Caco-2 (cell line): ENCODE data around the gene LAGE3. TPM values are rescaled to one million over a fixed set of nuclear protein-coding genes. Genes with fewer than 3 reads are reported as not detected.

Experiments used
- BruUV-seq: library from RNA; stranded (reverse); fragments of 400-500 nt; replicated peaks from 2 replicates; lab custom pipeline; 2021; lab: Mats Ljungman, UMichigan
- CTCF ChIA-PET: fragments of 300-600 bp; sonication (Branson Sonifier 250); formaldehyde crosslinking; loops from one replicate; lab custom pipeline; 2022; ENCODE audit warnings: antibody characterized with exemption; lab: Charles Lee
- POLR2A ChIA-PET: fragments of 300-600 bp; sonication (Branson Sonifier 250); formaldehyde crosslinking; loops from one replicate; lab custom pipeline; 2022; ENCODE audit warnings: antibody characterized with exemption; lab: Charles Lee
- DNase-seq, 2 experiments: peaks; one replicate each; pipeline versions ENCODE4 v3.0.0 to v3.0.0-alpha.2; 2020 to 2022
- H3K27me3 ChIP-seq: replicated peaks from 2 replicates; pipeline ENCODE4 v1.6.0; 2011; ENCODE audit warnings: low read length; ENCODE audit not compliant: control insufficient read depth, insufficient read depth
- H3K36me3 ChIP-seq: 2 replicates; pipeline ENCODE4 v1.5.1; 2011; ENCODE audit warnings: low read length; ENCODE audit not compliant: control insufficient read depth, insufficient read depth
- H3K4me1 ChIP-seq: fragments of 250-450 bp; sonication (Bioruptor Pico); 2 replicates; pipeline ENCODE4 v1.5.1; 2020; ENCODE audit warnings: mild to moderate bottlenecking
- H3K4me3 ChIP-seq: 2 replicates; pipeline ENCODE4 v1.5.1; 2011; ENCODE audit warnings: low read depth, mild to moderate bottlenecking, control low read depth, low read length
- H3K9me3 ChIP-seq: fragments of 250-450 bp; sonication (Bioruptor Pico); 2 replicates; pipeline ENCODE4 v1.5.1; 2020; ENCODE audit warnings: mild to moderate bottlenecking, moderate library complexity
- H3K27ac Mint-ChIP-seq: one replicate; pipeline ENCODE4 v1.8.0; 2022; ENCODE audit warnings: mixed read lengths; ENCODE audit not compliant: unreplicated experiment
- H3K27me3 Mint-ChIP-seq: one replicate; pipeline ENCODE4 v1.8.0; 2022; ENCODE audit warnings: mixed read lengths; ENCODE audit not compliant: insufficient read depth, unreplicated experiment
- H3K36me3 Mint-ChIP-seq: one replicate; pipeline ENCODE4 v1.8.0; 2022; ENCODE audit warnings: mild to moderate bottlenecking, mixed read lengths; ENCODE audit not compliant: insufficient read depth, unreplicated experiment
- H3K4me1 Mint-ChIP-seq: one replicate; pipeline ENCODE4 v1.8.0; 2022; ENCODE audit warnings: low read depth, mixed read lengths; ENCODE audit not compliant: unreplicated experiment
- H3K4me3 Mint-ChIP-seq: one replicate; pipeline ENCODE4 v1.8.0; 2022; ENCODE audit warnings: mild to moderate bottlenecking, moderate library complexity, mixed read lengths; ENCODE audit not compliant: unreplicated experiment
- H3K9me3 Mint-ChIP-seq: one replicate; pipeline ENCODE4 v1.8.0; 2022; ENCODE audit warnings: mixed read lengths; ENCODE audit not compliant: unreplicated experiment
- CTCF ChIP-seq, 2 experiments: fragments of 200-600 bp in 1 of 2; IDR thresholded peaks; 1 replicate in 1 of 2; 2 replicates in 1 of 2; pipeline versions ENCODE4 v1.5.1 to v1.8.0; 2011 to 2022; ENCODE audit warnings: antibody characterized with exemption in 1 of 2, control low read depth in 1 of 2, inconsistent platforms in 1 of 2, low read depth in 1 of 2, low read length in 1 of 2, mild to moderate bottlenecking in 1 of 2, moderate library complexity in 1 of 2; ENCODE audit not compliant: insufficient read depth in 1 of 2, severe bottlenecking in 1 of 2, unreplicated experiment in 1 of 2
- intact Hi-C: fragments of 100-400 bp; cut with micrococcal nuclease; formaldehyde crosslinking; loops from one replicate; pipeline ENCODE4 v1.10.0; 2022; ENCODE audit not compliant: unreplicated experiment
- total RNA-seq: library from RNA; stranded (reverse); gene quantifications from 2 replicates; pipeline ENCODE4 v1.2.3, GENCODE V29; 2022

LAGE3 gene
- total RNA-seq, 1 experiment from 2014 or later = 26.0 TPM

- no TSS peak for BruUV-seq
- DNase-seq = no peak
- no peaks in the 10 kb centered on the region for H3K27me3 Mint-ChIP-seq
- no peaks in the 10 kb centered on the region for H3K4me1 Mint-ChIP-seq
- Histone ChIP-seq H3K27me3 (no peaks in the 10 kb centered on the region), H3K36me3 (no peaks in the 10 kb centered on the region; the same call in 1 of the 2 replicates), H3K9me3 (no peaks in the 10 kb centered on the region), H3K4me1 (no peaks in the 10 kb centered on the region), H3K4me3 (no peak overlapping the region)
- H3K4me3 Mint-ChIP-seq = no peak overlapping the region
- intact Hi-C loops = no loop called here
- ChIA-PET CTCF (no interaction called here), POLR2A (no interaction called here)
- no peaks in the 10 kb centered on the region for H3K9me3 Mint-ChIP-seq
- no peak for TF ChIP-seq CTCF (IDR thresholded peaks at IDR 0.05; ENCODE audit: insufficient read depth in 1 of 2, low read depth in 1 of 2, low read length in 1 of 2, severe bottlenecking in 1 of 2, unreplicated experiment in 1 of 2)
- H3K36me3 Mint-ChIP-seq = peaks cover 15% of the 10 kb centered on the region
- H3K27ac Mint-ChIP-seq = no peak overlapping the region
Measured at GRCh38 chrX:154470914-154471568, 8.0 kb downstream of the LAGE3 start.

GRCh38 chrX:154470434-154470833 lies 8.6 kb downstream of the LAGE3 start:
- CTCF ChIA-PET = no interaction called here
- H3K27me3 Mint-ChIP-seq = no peaks in the 10 kb centered on the region
- DNase-seq = no peak
- no peaks in the 10 kb centered on the region for H3K4me1 Mint-ChIP-seq
- no peaks in the 10 kb centered on the region for H3K9me3 Mint-ChIP-seq
- H3K4me1 ChIP-seq = no peaks in the 10 kb centered on the region
- intact Hi-C loops = no loop called here
- BruUV-seq = no TSS peak
- no peak for TF ChIP-seq CTCF (IDR thresholded peaks at IDR 0.05; ENCODE audit: insufficient read depth in 1 of 2, low read depth in 1 of 2, low read length in 1 of 2, severe bottlenecking in 1 of 2, unreplicated experiment in 1 of 2)
- H3K36me3 Mint-ChIP-seq = peaks cover 11% of the 10 kb centered on the region
- no peaks in the 10 kb centered on the region; the same call in 1 of the 2 replicates for H3K36me3 ChIP-seq
- no peaks in the 10 kb centered on the region for H3K9me3 ChIP-seq
- H3K27me3 ChIP-seq = no peaks in the 10 kb centered on the region
- POLR2A ChIA-PET = no interaction called here
- H3K27ac Mint-ChIP-seq = no peak overlapping the region
- no peak overlapping the region for H3K4me3 Mint-ChIP-seq
- no peak overlapping the region for H3K4me3 ChIP-seq

GRCh38 chrX:154469880-154470279 lies 9.2 kb downstream of the LAGE3 start:
- no peaks in the 10 kb centered on the region for H3K9me3 Mint-ChIP-seq

More at GRCh38 chrX:154469880-154470279, 9.2 kb downstream of the LAGE3 start:
- Histone ChIP-seq H3K27me3 (no peaks in the 10 kb centered on the region), H3K4me1 (no peaks in the 10 kb centered on the region), H3K4me3 (no peak overlapping the region), H3K36me3 (no peaks in the 10 kb centered on the region; the same call in 1 of the 2 replicates), H3K9me3 (no peaks in the 10 kb centered on the region)
- peaks cover 5% of the 10 kb centered on the region for H3K36me3 Mint-ChIP-seq
- H3K4me3 Mint-ChIP-seq = no peak overlapping the region
- no peaks in the 10 kb centered on the region for H3K27me3 Mint-ChIP-seq
- TF ChIP-seq CTCF (IDR thresholded peaks at IDR 0.05; ENCODE audit: insufficient read depth in 1 of 2, low read depth in 1 of 2, low read length in 1 of 2, severe bottlenecking in 1 of 2, unreplicated experiment in 1 of 2) = no peak
- ChIA-PET POLR2A (no interaction called here), CTCF (no interaction called here)
- H3K4me1 Mint-ChIP-seq = no peaks in the 10 kb centered on the region
- no peak overlapping the region for H3K27ac Mint-ChIP-seq
- DNase-seq = no peak
- intact Hi-C loops = no loop called here
- no TSS peak for BruUV-seq
